Neural progenitor cell (in vitro differentiated cells): ENCODE results near the gene CKAP2L. TPM values are rescaled to one million over a fixed set of nuclear protein-coding genes. Genes with fewer than 3 reads are reported as not detected.

Experiments used
- DNase-seq: peaks from one replicate; pipeline ENCODE4 v3.0.0-alpha.2; 2016; ENCODE audit warnings: low spot score
- H2AFZ ChIP-seq: fragments of 200-600 bp; sonication (generic); replicated peaks from 2 replicates; pipeline ENCODE4 v1.6.1; 2016; ENCODE audit warnings: antibody characterized with exemption
- H3F3A ChIP-seq: fragments of 200-600 bp; sonication (generic); 2 replicates; pipeline ENCODE4 v1.6.1; 2016; ENCODE audit warnings: antibody characterized with exemption, low read depth
- H3K27ac ChIP-seq: fragments of 200-600 bp; sonication (generic); 2 replicates; pipeline ENCODE4 v1.5.1; 2016; ENCODE audit warnings: mild to moderate bottlenecking
- H3K27me3 ChIP-seq: fragments of 200-600 bp; sonication (generic); 2 replicates; pipeline ENCODE4 v1.6.1; 2016; ENCODE audit warnings: mild to moderate bottlenecking, moderate library complexity
- H3K36me3 ChIP-seq: fragments of 200-600 bp; sonication (generic); 2 replicates; pipeline ENCODE4 v1.5.1; 2016
- H3K4me1 ChIP-seq: fragments of 200-600 bp; sonication (generic); 2 replicates; pipeline ENCODE4 v1.6.1; 2016; ENCODE audit warnings: mixed run types
- H3K4me2 ChIP-seq: fragments of 200-600 bp; sonication (generic); 2 replicates; pipeline ENCODE4 v1.6.1; 2016
- H3K4me3 ChIP-seq: fragments of 200-600 bp; sonication (generic); 2 replicates; pipeline ENCODE4 v1.5.1; 2016
- H3K79me2 ChIP-seq: fragments of 200-600 bp; sonication (generic); 2 replicates; pipeline ENCODE4 v1.6.1; 2016; ENCODE audit warnings: low read depth
- H3K9ac ChIP-seq: fragments of 200-600 bp; sonication (generic); 2 replicates; pipeline ENCODE4 v1.6.1; 2016
- H3K9me3 ChIP-seq: fragments of 200-600 bp; sonication (generic); 2 replicates; pipeline ENCODE4 v1.5.1; 2016; ENCODE audit warnings: low read depth
- H4K20me1 ChIP-seq: fragments of 200-600 bp; sonication (generic); 2 replicates; pipeline ENCODE4 v1.6.1; 2016; ENCODE audit warnings: low read depth
- H3K27ac Mint-ChIP-seq: 3 replicates; pipeline ENCODE4 v1.8.0; 2021; ENCODE audit warnings: mixed read lengths
- H3K27me3 Mint-ChIP-seq: 2 replicates; pipeline ENCODE4 v1.8.0; 2022; ENCODE audit warnings: low read depth, mild to moderate bottlenecking, inconsistent platforms, moderate library complexity, mixed read lengths; ENCODE audit not compliant: insufficient read depth
- H3K36me3 Mint-ChIP-seq: 3 replicates; pipeline ENCODE4 v1.8.0; 2021; ENCODE audit warnings: mixed read lengths
- H3K4me1 Mint-ChIP-seq: 3 replicates; pipeline ENCODE4 v1.8.0; 2021; ENCODE audit warnings: mixed read lengths
- H3K4me3 Mint-ChIP-seq: 3 replicates; pipeline ENCODE4 v1.8.0; 2021; ENCODE audit warnings: mild to moderate bottlenecking, moderate library complexity, mixed read lengths
- H3K9me3 Mint-ChIP-seq: 3 replicates; pipeline ENCODE4 v1.8.0; 2020; ENCODE audit warnings: mixed read lengths
- CTCF ChIP-seq: fragments of 200-600 bp; sonication (generic); IDR thresholded peaks from 2 replicates; pipeline ENCODE4 v1.5.1; 2017; ENCODE audit warnings: antibody characterized with exemption, mild to moderate bottlenecking
- EZH2 ChIP-seq: fragments of 200-600 bp; sonication (generic); IDR thresholded peaks from 2 replicates; pipeline ENCODE4 v1.6.1; 2017; ENCODE audit warnings: antibody characterized with exemption, mild to moderate bottlenecking, moderate library complexity
- EZH2phosphoT487 ChIP-seq: fragments of 200-600 bp; sonication (generic); IDR thresholded peaks from 2 replicates; pipeline ENCODE4 v1.6.1; 2017; ENCODE audit warnings: antibody characterized with exemption
- total RNA-seq: library from RNA; depleted of rRNA; stranded (reverse); fragments of >200 nt; gene quantifications from 2 replicates; pipeline ENCODE4 v1.2.3, GENCODE V29; 2015; ENCODE audit warnings: low replicate concordance

CKAP2L gene
- total RNA-seq, 1 donor from 2014 or later = 53.7 TPM

GRCh38 chr2:112791019-112791418, 26.6 kb upstream of the CKAP2L start:
- H4K20me1 ChIP-seq = no peaks in the 10 kb centered on the region
- H3K4me2 ChIP-seq = no peak overlapping the region
- no peaks in the 10 kb centered on the region for H3K79me2 ChIP-seq
- DNase-seq = no peak
- no peak overlapping the region for H3K4me3 ChIP-seq
- peaks cover 2% of the 10 kb centered on the region for H3K27me3 Mint-ChIP-seq
- peaks cover 1% of the 10 kb centered on the region for H3K4me1 ChIP-seq
- H3K27me3 ChIP-seq = no peaks in the 10 kb centered on the region
- no peak overlapping the region for H3K27ac Mint-ChIP-seq
- no peaks in the 10 kb centered on the region for H3K4me1 Mint-ChIP-seq
- no peaks in the 10 kb centered on the region for H3K36me3 Mint-ChIP-seq
- no peaks in the 10 kb centered on the region for H3K9me3 ChIP-seq
- H3K9ac ChIP-seq = no peak overlapping the region
- H3F3A ChIP-seq = no peaks in the 10 kb centered on the region
- TF ChIP-seq CTCF (no peak), EZH2 (no peak), EZH2phosphoT487 (no peak)
- no peak overlapping the region for H2AFZ ChIP-seq
- no peak overlapping the region for H3K27ac ChIP-seq
- peak overlapping the region; percentile 35 for H3K4me3 Mint-ChIP-seq
- no peaks in the 10 kb centered on the region for H3K36me3 ChIP-seq
- no peaks in the 10 kb centered on the region for H3K9me3 Mint-ChIP-seq

GRCh38 chr2:112790305-112790704, 25.9 kb upstream of the CKAP2L start:
- H3K4me2 ChIP-seq = no peak overlapping the region
- H3F3A ChIP-seq = no peaks in the 10 kb centered on the region
- no peaks in the 10 kb centered on the region for H3K36me3 ChIP-seq
- Mint-ChIP-seq H3K9me3 (no peaks in the 10 kb centered on the region), H3K4me1 (no peaks in the 10 kb centered on the region), H3K4me3 (no peak overlapping the region), H3K36me3 (no peaks in the 10 kb centered on the region), H3K27me3 (peaks cover 2% of the 10 kb centered on the region), H3K27ac (peak overlapping the region; percentile 36)
- no peak for DNase-seq
- no peak overlapping the region for H3K4me3 ChIP-seq
- H3K4me1 ChIP-seq = peaks cover 8% of the 10 kb centered on the region
- H3K79me2 ChIP-seq = no peaks in the 10 kb centered on the region
- no peaks in the 10 kb centered on the region for H3K9me3 ChIP-seq
- H2AFZ ChIP-seq = no peak overlapping the region
- TF ChIP-seq CTCF (no peak), EZH2phosphoT487 (no peak)
- H4K20me1 ChIP-seq = no peaks in the 10 kb centered on the region
- H3K27me3 ChIP-seq = no peaks in the 10 kb centered on the region
- no peak overlapping the region for H3K27ac ChIP-seq
- H3K9ac ChIP-seq = no peak overlapping the region

- H4K20me1 ChIP-seq = no peaks in the 10 kb centered on the region
- H3K36me3 Mint-ChIP-seq = no peaks in the 10 kb centered on the region
- peaks cover 19% of the 10 kb centered on the region for H3K4me1 ChIP-seq
- H3K9me3 ChIP-seq = no peaks in the 10 kb centered on the region
- no peaks in the 10 kb centered on the region for H3K36me3 ChIP-seq
- H3K4me1 Mint-ChIP-seq = peaks cover 4% of the 10 kb centered on the region
- H3K4me3 Mint-ChIP-seq = no peak overlapping the region
- TF ChIP-seq CTCF = no peak
- no peak for TF ChIP-seq EZH2phosphoT487
- no peak for TF ChIP-seq EZH2
- peaks cover under 1% of the 10 kb centered on the region for H3F3A ChIP-seq
- H3K27me3 Mint-ChIP-seq = peaks cover 2% of the 10 kb centered on the region
- no peak overlapping the region for H3K4me3 ChIP-seq
- H3K9me3 Mint-ChIP-seq = no peaks in the 10 kb centered on the region
- H3K9ac ChIP-seq = no peak overlapping the region
- no peak overlapping the region for H3K27ac Mint-ChIP-seq
- no peaks in the 10 kb centered on the region for H3K79me2 ChIP-seq
- no peak overlapping the region for H2AFZ ChIP-seq
- H3K4me2 ChIP-seq = no peak overlapping the region
- no peaks in the 10 kb centered on the region for H3K27me3 ChIP-seq
- no peak for DNase-seq
- no peak overlapping the region for H3K27ac ChIP-seq
These were observed 24.8 kb upstream of the CKAP2L start for GRCh38 chr2:112789186-112789585.
